K562 (cell line): Measurements from ENCODE around the gene KDM4F. TPM values are rescaled to one million over a fixed set of nuclear protein-coding genes. Genes with fewer than 3 reads are reported as not detected.

Source experiments
- ATAC-seq: fragments of 200-7000 bp; cut with Tn5 transposase; 3 replicates; pipeline ENCODE4 v1.9.1; 2020; ENCODE audit warnings: moderate library complexity
- BruUV-seq: library from RNA; stranded (reverse); fragments of 400-500 nt; replicated peaks from 2 replicates; lab custom pipeline; 2021; lab: Mats Ljungman, UMichigan
- CTCF ChIA-PET: fragments of 300-600 bp; formaldehyde crosslinking; extraction: SDS; loops from one replicate; lab custom pipeline; 2021; ENCODE audit warnings: low intra/inter-chr PET ratio; lab: Yijun Ruan, JAX
- POLR2A ChIA-PET: fragments of 300-600, 350-650 bp; sonication (Branson Sonifier 250); formaldehyde crosslinking; extraction: SDS; loops from one replicate; lab custom pipeline; 2021; ENCODE audit warnings: antibody characterized with exemption, inconsistent platforms; lab: Yijun Ruan, JAX
- DNase-seq, 4 experiments: peaks; one replicate each; pipeline versions ENCODE4 v3.0.0 to v3.0.0-alpha.2; 2011 to 2018; ENCODE audit warnings: low spot score in 3 of 4, mixed read lengths in 3 of 4; ENCODE audit errors: extremely low read depth in 1 of 4
- FAIRE-seq: peaks from 2 replicates; lab custom pipeline; 2011; peaks lifted over from hg19 to GRCh38; lab: Jason Lieb, UNC
- H2AFZ ChIP-seq: 2 replicates; pipeline ENCODE4 v1.6.0; 2011; ENCODE audit warnings: low read depth, low read length, control low read depth, inconsistent platforms
- H3K27ac ChIP-seq: fragments of 200-600 bp; 3 replicates; pipeline ENCODE4 v1.8.0; 2011; ENCODE audit warnings: low read depth, mild to moderate bottlenecking, control low read depth, inconsistent platforms, low read length, moderate library complexity, mixed read lengths; ENCODE audit errors: extremely low read depth
- H3K27me3 ChIP-seq, 2 experiments: fragments of 300-600 bp in 1 of 2; 2 replicates in 1 of 2; 3 replicates in 1 of 2; pipeline versions ENCODE4 v1.6.0 to v1.8.0; 2011; ENCODE audit warnings: inconsistent platforms in 2 of 2, low read length in 2 of 2, mild to moderate bottlenecking in 1 of 2, mixed read lengths in 1 of 2, moderate library complexity in 1 of 2; ENCODE audit not compliant: control insufficient read depth in 2 of 2, insufficient read depth in 2 of 2
- H3K36me3 ChIP-seq: fragments of 300-600 bp; 3 replicates; pipeline ENCODE4 v1.8.0; 2011; ENCODE audit warnings: mild to moderate bottlenecking, low read length, inconsistent platforms; ENCODE audit not compliant: control insufficient read depth, insufficient read depth
- H3K4me1 ChIP-seq, 2 experiments: fragments of 200-600 bp in 1 of 2; replicated peaks in 1 of 2; 2 replicates in 1 of 2; 3 replicates in 1 of 2; pipeline versions ENCODE4 v1.5.1 to v1.8.0; 2011; ENCODE audit warnings: inconsistent platforms in 2 of 2, low read length in 2 of 2, mild to moderate bottlenecking in 1 of 2, mixed read lengths in 1 of 2, moderate library complexity in 1 of 2; ENCODE audit not compliant: control insufficient read depth in 2 of 2, insufficient read depth in 2 of 2
- H3K4me2 ChIP-seq: 2 replicates; pipeline ENCODE4 v1.6.1; 2011; ENCODE audit warnings: low read length, control low read depth, inconsistent platforms, mixed read lengths; ENCODE audit not compliant: insufficient read depth
- H3K4me3 ChIP-seq: fragments of 200-600 bp; sonication (generic), shearing (Covaris generic); 2 replicates; pipeline ENCODE4 v1.5.1; 2016; ENCODE audit warnings: control low read depth, inconsistent platforms
- H3K79me2 ChIP-seq: fragments of 200-600 bp; 3 replicates; pipeline ENCODE4 v1.8.0; 2011; ENCODE audit warnings: low read length, inconsistent platforms; ENCODE audit not compliant: control insufficient read depth, insufficient read depth
- H3K9ac ChIP-seq, 2 experiments: 2 replicates each; pipeline versions ENCODE4 v1.6.0 to v1.6.1; 2011; ENCODE audit warnings: low read depth in 2 of 2, low read length in 2 of 2, control low read depth in 1 of 2, inconsistent platforms in 1 of 2, mild to moderate bottlenecking in 1 of 2, mixed read lengths in 1 of 2; ENCODE audit not compliant: insufficient read depth in 1 of 2
- H3K9me1 ChIP-seq: one replicate; pipeline ENCODE4 v1.6.0; 2011; ENCODE audit warnings: inconsistent platforms, mild to moderate bottlenecking, low read length, moderate library complexity; ENCODE audit not compliant: control insufficient read depth, insufficient read depth
- H3K9me3 ChIP-seq: replicated peaks from 2 replicates; pipeline ENCODE4 v1.5.1; 2011; ENCODE audit warnings: low read depth, low read length, inconsistent platforms; ENCODE audit not compliant: control insufficient read depth, insufficient read depth
- H4K20me1 ChIP-seq: replicated peaks from 2 replicates; pipeline ENCODE4 v1.6.1; 2011; ENCODE audit warnings: low read length, inconsistent platforms, mixed read lengths; ENCODE audit not compliant: control insufficient read depth, insufficient read depth
- GABPB2 ChIP-seq: fragments of 250-450 bp; sonication (Bioruptor Pico); conservative IDR thresholded peaks from 2 replicates; pipeline ENCODE4 v1.5.1; 2021; ENCODE audit warnings: mild to moderate bottlenecking
- POLR2AphosphoS5 ChIP-seq: IDR thresholded peaks from 2 replicates; pipeline ENCODE4 v1.6.1; 2011; ENCODE audit warnings: mild to moderate bottlenecking, low read depth, low read length, moderate library complexity; ENCODE audit not compliant: control insufficient read depth, insufficient read depth
- POLR2H ChIP-seq: IDR thresholded peaks from 2 replicates; pipeline ENCODE4 v1.6.1; 2016; ENCODE audit warnings: missing genetic modification characterization, low read depth, mild to moderate bottlenecking, control low read depth, missing compliant biosample characterization, moderate library complexity
- RBM14 ChIP-seq: fragments of 200-400 bp; formaldehyde crosslinking; IDR thresholded peaks from 2 replicates; pipeline ENCODE4 v1.6.1; 2018; ENCODE audit warnings: low read depth, mild to moderate bottlenecking, low read length, moderate library complexity, borderline replicate concordance; ENCODE audit not compliant: insufficient read depth
- SAFB ChIP-seq: fragments of 200-400 bp; formaldehyde crosslinking; IDR thresholded peaks from 2 replicates; pipeline ENCODE4 v1.6.1; 2017; ENCODE audit warnings: low read depth, low read length, borderline replicate concordance
- SMAD3 ChIP-seq: fragments of 450-650 bp; formaldehyde crosslinking; conservative IDR thresholded peaks from 2 replicates; pipeline ENCODE4 v1.4.0; 2020; ENCODE audit warnings: mild to moderate bottlenecking
- SMARCA5 ChIP-seq: fragments of 450-650 bp; IDR thresholded peaks from 2 replicates; pipeline ENCODE4 v1.6.1; 2016
- TAF9B ChIP-seq: fragments of 450-650 bp; IDR thresholded peaks from 2 replicates; pipeline ENCODE4 v1.6.1; 2018; ENCODE audit warnings: mild to moderate bottlenecking; ENCODE audit not compliant: partially characterized antibody
- TEAD1 ChIP-seq, 2 experiments: fragments of 450-650 bp in 1 of 2; sonication (generic) in 1 of 2; formaldehyde crosslinking; IDR thresholded peaks; 2 replicates each; pipeline versions ENCODE4 v1.4.0 to v1.8.0; 2020 to 2022; ENCODE audit warnings: mild to moderate bottlenecking in 2 of 2, missing genetic modification reagents in 1 of 2
- ZZZ3 ChIP-seq: fragments of 450-650 bp; IDR thresholded peaks from 2 replicates; pipeline ENCODE4 v1.6.1; 2016; ENCODE audit warnings: antibody characterized with exemption, mild to moderate bottlenecking, moderate library complexity
- WGBS: fragments of 100-300 bp; shearing (Covaris generic); methylation state at CpG from one replicate; pipeline ENCODE4 v1.1.6; 2016; ENCODE audit warnings: low coverage, mixed read lengths; ENCODE audit not compliant: insufficient coverage; ENCODE audit errors: missing lambda C conversion rate; 5-methylcytosine and 5-hydroxymethylcytosine counted together
- in situ Hi-C: fragments of 300-500 bp; cut with MboI; formaldehyde crosslinking; loops from 4 replicates; pipeline ENCODE4 v1.15.0; 2018; ENCODE audit warnings: inconsistent platforms, mixed read lengths
- intact Hi-C: fragments of 100-400 bp; cut with micrococcal nuclease; formaldehyde crosslinking; loops from 2 replicates; pipeline ENCODE4 v1.14.2; 2022
- polyA plus RNA-seq, 8 experiments: library from polyadenylated mRNA; depleted of rRNA in 4 of 8; stranded (reverse) in 5 of 8; unstranded in 3 of 8; fragments of >200 nt; fragmentation: Nextera tagmentation in 2 of 8; fragmentation: Illumina TruSeq in 1 of 8; extraction: Ambion mirVana in 2 of 8; extraction: Trizol in 1 of 8; gene quantifications; 2 replicates each; pipeline versions ENCODE4 v1.2.1 to v1.2.3, GENCODE V29; 2011 to 2014; ENCODE audit warnings: inconsistent platforms in 1 of 8, missing spikeins in 1 of 8
- total RNA-seq, 7 experiments: library from RNA; depleted of rRNA in 6 of 7; stranded (reverse); fragments of >200 nt in 6 of 7; fragmentation: Illumina TruSeq in 2 of 7; extraction: Trizol in 2 of 7; gene quantifications; 2 replicates each; pipeline versions ENCODE4 v1.2.1 to v1.2.3, GENCODE V29; 2011 to 2021; ENCODE audit warnings: low replicate concordance in 1 of 7
- TF ChIP-seq, protein P1 (sequence below): fragments of 450-650 bp; IDR thresholded peaks from 2 replicates; pipeline ENCODE4 v1.6.1; 2014; ENCODE audit warnings: low read depth, mild to moderate bottlenecking, moderate library complexity, borderline replicate concordance
- TF ChIP-seq, protein P2 (sequence below): fragments of 450-650 bp; IDR thresholded peaks from 2 replicates; pipeline ENCODE4 v1.6.1; 2017; ENCODE audit warnings: mild to moderate bottlenecking, moderate library complexity
- TF ChIP-seq, protein P3 (sequence below): fragments of 150-350 bp; IDR thresholded peaks from 2 replicates; pipeline ENCODE4 v1.6.1; 2014; ENCODE audit warnings: low read depth, mild to moderate bottlenecking, low read length, borderline replicate concordance

KDM4F gene
- total and polyA plus RNA-seq, 9 of the 15 experiments (the other 6 are each of a cell fraction or from before 2014, with no cell fraction given), result not detected

DNA sequence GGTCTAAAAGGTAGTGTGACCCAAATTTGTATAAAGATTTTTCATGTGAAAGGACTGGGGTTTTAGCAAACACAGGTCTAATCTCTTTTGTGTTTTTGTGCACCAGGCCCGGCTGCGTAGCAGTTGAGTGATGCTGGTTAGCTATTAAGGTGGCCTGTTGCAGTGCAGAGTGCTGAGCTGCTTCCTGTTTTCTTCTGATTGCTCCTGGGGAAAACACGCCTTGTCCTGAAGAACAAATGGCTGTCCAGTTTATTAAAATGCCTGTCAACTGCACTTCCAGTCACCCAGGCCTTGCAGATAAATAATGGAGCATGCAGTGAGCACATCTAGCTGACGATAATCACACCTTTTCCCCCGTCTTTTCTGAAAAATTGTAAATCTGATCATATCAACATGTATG lies 19.3 kb downstream of the KDM4F start:
- no peak overlapping the region for H2AFZ ChIP-seq
- H3K9ac ChIP-seq, result peak overlapping the region in 1 of 2 experiments; percentile 96; a peak in 2 of 4 replicates
- peaks cover 9% of the 10 kb centered on the region; the same call in 2 of the 3 replicates for H3K36me3 ChIP-seq
- intact Hi-C loops, result loop anchor here (2.0 to 10.0 kb wide), 6 partner anchors 20 to 696 kb away; partner anchors contain the start of genes CWC15, ENDOD1, KDM4D and SESN3
- no peaks in the 10 kb centered on the region for H3K27me3 ChIP-seq
- H3K4me2 ChIP-seq, result peak overlapping the region; percentile 97
- H3K9me3 ChIP-seq, result no peaks in the 10 kb centered on the region
- peak; percentile 85 for ATAC-seq
- peak overlapping the region; percentile 86 for H3K4me3 ChIP-seq
- H3K9me1 ChIP-seq, result no peaks in the 10 kb centered on the region
- peak overlapping the region; percentile 94 for H3K27ac ChIP-seq
- peak; percentile 100 for FAIRE-seq
- no peaks in the 10 kb centered on the region for H4K20me1 ChIP-seq
- POLR2A ChIA-PET, result interaction anchor here (0.7 to 3.7 kb wide), 14 partner anchors 11 to 326 kb away, joined by 3 to 29 read pairs (median 4); partner anchors contain the start of gene ENDOD1
- BruUV-seq, result TSS peak; percentile 49
- H3K79me2 ChIP-seq, result peaks cover 38% of the 10 kb centered on the region
- WGBS, result 0% methylated on average over 5 of the region's 5 CpGs
- in situ Hi-C loops, result no loop called here
- DNase-seq, result peak in 3 of 4 experiments; percentile 16 to 95 (median 89)
- CTCF ChIA-PET, result interaction anchor here (1.1 to 2.2 kb wide), 2 partner anchors 67 to 69 kb away, joined by 3 to 16 read pairs; no protein-coding TSS in a partner anchor
- H3K4me1 ChIP-seq, result peaks cover 0 to 5% of the 10 kb centered on the region in 2 experiments; a peak in 3 of 5 replicates
- TF ChIP-seq, protein P1, sequence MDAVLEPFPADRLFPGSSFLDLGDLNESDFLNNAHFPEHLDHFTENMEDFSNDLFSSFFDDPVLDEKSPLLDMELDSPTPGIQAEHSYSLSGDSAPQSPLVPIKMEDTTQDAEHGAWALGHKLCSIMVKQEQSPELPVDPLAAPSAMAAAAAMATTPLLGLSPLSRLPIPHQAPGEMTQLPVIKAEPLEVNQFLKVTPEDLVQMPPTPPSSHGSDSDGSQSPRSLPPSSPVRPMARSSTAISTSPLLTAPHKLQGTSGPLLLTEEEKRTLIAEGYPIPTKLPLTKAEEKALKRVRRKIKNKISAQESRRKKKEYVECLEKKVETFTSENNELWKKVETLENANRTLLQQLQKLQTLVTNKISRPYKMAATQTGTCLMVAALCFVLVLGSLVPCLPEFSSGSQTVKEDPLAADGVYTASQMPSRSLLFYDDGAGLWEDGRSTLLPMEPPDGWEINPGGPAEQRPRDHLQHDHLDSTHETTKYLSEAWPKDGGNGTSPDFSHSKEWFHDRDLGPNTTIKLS, result peak; percentile 74; the same call in 1 of the 2 replicates
- TF ChIP-seq TEAD1 (CRISPR knock-in tag; IDR thresholded peaks at IDR 0.05), result no peak
- TF ChIP-seq SAFB, result no peak
- peak; percentile 93 for TF ChIP-seq POLR2H (tag)
- TF ChIP-seq SMARCA5, result no peak
- TF ChIP-seq, protein P2, sequence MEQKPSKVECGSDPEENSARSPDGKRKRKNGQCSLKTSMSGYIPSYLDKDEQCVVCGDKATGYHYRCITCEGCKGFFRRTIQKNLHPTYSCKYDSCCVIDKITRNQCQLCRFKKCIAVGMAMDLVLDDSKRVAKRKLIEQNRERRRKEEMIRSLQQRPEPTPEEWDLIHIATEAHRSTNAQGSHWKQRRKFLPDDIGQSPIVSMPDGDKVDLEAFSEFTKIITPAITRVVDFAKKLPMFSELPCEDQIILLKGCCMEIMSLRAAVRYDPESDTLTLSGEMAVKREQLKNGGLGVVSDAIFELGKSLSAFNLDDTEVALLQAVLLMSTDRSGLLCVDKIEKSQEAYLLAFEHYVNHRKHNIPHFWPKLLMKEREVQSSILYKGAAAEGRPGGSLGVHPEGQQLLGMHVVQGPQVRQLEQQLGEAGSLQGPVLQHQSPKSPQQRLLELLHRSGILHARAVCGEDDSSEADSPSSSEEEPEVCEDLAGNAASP, result no peak
- TF ChIP-seq TAF9B, result peak; percentile 70
- peak; percentile 89 for TF ChIP-seq POLR2AphosphoS5
- no peak for TF ChIP-seq ZZZ3
- no peak; the same call in 1 of the 2 replicates for TF ChIP-seq SMAD3 (CRISPR knock-in tag)
- no peak for TF ChIP-seq RBM14
- TF ChIP-seq, protein P3, sequence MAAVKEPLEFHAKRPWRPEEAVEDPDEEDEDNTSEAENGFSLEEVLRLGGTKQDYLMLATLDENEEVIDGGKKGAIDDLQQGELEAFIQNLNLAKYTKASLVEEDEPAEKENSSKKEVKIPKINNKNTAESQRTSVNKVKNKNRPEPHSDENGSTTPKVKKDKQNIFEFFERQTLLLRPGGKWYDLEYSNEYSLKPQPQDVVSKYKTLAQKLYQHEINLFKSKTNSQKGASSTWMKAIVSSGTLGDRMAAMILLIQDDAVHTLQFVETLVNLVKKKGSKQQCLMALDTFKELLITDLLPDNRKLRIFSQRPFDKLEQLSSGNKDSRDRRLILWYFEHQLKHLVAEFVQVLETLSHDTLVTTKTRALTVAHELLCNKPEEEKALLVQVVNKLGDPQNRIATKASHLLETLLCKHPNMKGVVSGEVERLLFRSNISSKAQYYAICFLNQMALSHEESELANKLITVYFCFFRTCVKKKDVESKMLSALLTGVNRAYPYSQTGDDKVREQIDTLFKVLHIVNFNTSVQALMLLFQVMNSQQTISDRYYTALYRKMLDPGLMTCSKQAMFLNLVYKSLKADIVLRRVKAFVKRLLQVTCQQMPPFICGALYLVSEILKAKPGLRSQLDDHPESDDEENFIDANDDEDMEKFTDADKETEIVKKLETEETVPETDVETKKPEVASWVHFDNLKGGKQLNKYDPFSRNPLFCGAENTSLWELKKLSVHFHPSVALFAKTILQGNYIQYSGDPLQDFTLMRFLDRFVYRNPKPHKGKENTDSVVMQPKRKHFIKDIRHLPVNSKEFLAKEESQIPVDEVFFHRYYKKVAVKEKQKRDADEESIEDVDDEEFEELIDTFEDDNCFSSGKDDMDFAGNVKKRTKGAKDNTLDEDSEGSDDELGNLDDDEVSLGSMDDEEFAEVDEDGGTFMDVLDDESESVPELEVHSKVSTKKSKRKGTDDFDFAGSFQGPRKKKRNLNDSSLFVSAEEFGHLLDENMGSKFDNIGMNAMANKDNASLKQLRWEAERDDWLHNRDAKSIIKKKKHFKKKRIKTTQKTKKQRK, result no peak
- TF ChIP-seq GABPB2 (CRISPR knock-in tag), result no peak
